GM23338 (cell line): ENCODE results near the gene PTRHD1. TPM values are rescaled to one million over a fixed set of nuclear protein-coding genes. Genes with fewer than 3 reads are reported as not detected.

Source experiments
- ATAC-seq: fragments of 200-7000 bp; cut with Tn5 transposase; 3 replicates; pipeline ENCODE4 v1.9.1; 2020
- DNase-seq: peaks from one replicate; pipeline ENCODE4 v3.0.0-alpha.2; 2015; ENCODE audit warnings: low spot score
- H2AFZ ChIP-seq: fragments of 200-600 bp; sonication (generic); 2 replicates; pipeline ENCODE4 v1.8.0; 2016; ENCODE audit warnings: antibody characterized with exemption, mild to moderate bottlenecking, moderate library complexity
- H3F3A ChIP-seq: fragments of 200-600 bp; sonication (generic); replicated peaks from 2 replicates; pipeline ENCODE4 v1.8.0; 2017; ENCODE audit warnings: antibody characterized with exemption, mixed run types, low read depth
- H3K27ac ChIP-seq: fragments of 200-600 bp; sonication (generic); 2 replicates; pipeline ENCODE4 v1.6.1; 2016; ENCODE audit warnings: low read depth
- H3K27me3 ChIP-seq: fragments of 200-600 bp; sonication (generic); 2 replicates; pipeline ENCODE4 v1.8.0; 2016; ENCODE audit warnings: mild to moderate bottlenecking, mixed run types, moderate library complexity; ENCODE audit not compliant: insufficient read depth
- H3K36me3 ChIP-seq: fragments of 200-600 bp; sonication (generic); 2 replicates; pipeline ENCODE4 v1.8.0; 2016; ENCODE audit warnings: mild to moderate bottlenecking; ENCODE audit not compliant: insufficient read depth
- H3K4me1 ChIP-seq: fragments of 200-600 bp; sonication (generic); 2 replicates; pipeline ENCODE4 v1.8.0; 2016; ENCODE audit warnings: mild to moderate bottlenecking, moderate library complexity; ENCODE audit not compliant: insufficient read depth
- H3K4me2 ChIP-seq: fragments of 200-600 bp; sonication (generic); 2 replicates; pipeline ENCODE4 v1.7.1; 2017; ENCODE audit warnings: mixed run types
- H3K4me3 ChIP-seq: fragments of 200-600 bp; sonication (generic); 2 replicates; pipeline ENCODE4 v1.6.1; 2016; ENCODE audit warnings: mixed run types
- H3K79me2 ChIP-seq: fragments of 200-600 bp; sonication (generic); replicated peaks from 2 replicates; pipeline ENCODE4 v1.8.0; 2017; ENCODE audit warnings: mild to moderate bottlenecking; ENCODE audit not compliant: insufficient read depth
- H3K9me2 ChIP-seq: fragments of 200-600 bp; sonication (generic); 2 replicates; pipeline ENCODE4 v1.8.0; 2017; ENCODE audit not compliant: insufficient read depth
- H4K20me1 ChIP-seq: fragments of 200-600 bp; sonication (generic); replicated peaks from 2 replicates; pipeline ENCODE4 v1.8.0; 2017; ENCODE audit warnings: mild to moderate bottlenecking; ENCODE audit not compliant: insufficient read depth
- H3K27ac Mint-ChIP-seq: 2 replicates; pipeline ENCODE4 v1.8.0; 2020; ENCODE audit warnings: inconsistent platforms, mild to moderate bottlenecking, moderate library complexity, mixed read lengths
- H3K27me3 Mint-ChIP-seq: 3 replicates; pipeline ENCODE4 v1.8.0; 2022; ENCODE audit warnings: low read depth, mild to moderate bottlenecking, moderate library complexity, mixed read lengths, inconsistent platforms; ENCODE audit not compliant: insufficient read depth, poor library complexity
- H3K36me3 Mint-ChIP-seq: 3 replicates; pipeline ENCODE4 v1.8.0; 2021; ENCODE audit warnings: low read depth, mild to moderate bottlenecking, inconsistent platforms, moderate library complexity, mixed read lengths
- H3K4me1 Mint-ChIP-seq: 3 replicates; pipeline ENCODE4 v1.8.0; 2020; ENCODE audit warnings: mild to moderate bottlenecking, inconsistent platforms, mixed read lengths
- H3K4me3 Mint-ChIP-seq: 3 replicates; pipeline ENCODE4 v1.8.0; 2021; ENCODE audit warnings: moderate library complexity, mild to moderate bottlenecking, inconsistent platforms, mixed read lengths
- H3K9me3 Mint-ChIP-seq: 3 replicates; pipeline ENCODE4 v1.8.0; 2020; ENCODE audit warnings: moderate library complexity, mild to moderate bottlenecking, inconsistent platforms, mixed read lengths
- EZH2 ChIP-seq: fragments of 200-600 bp; sonication (generic); IDR thresholded peaks from one replicate; pipeline ENCODE4 v1.8.0; 2017; ENCODE audit warnings: antibody characterized with exemption, mild to moderate bottlenecking, low read depth; ENCODE audit not compliant: unreplicated experiment
- NANOG ChIP-seq: IDR thresholded peaks from 2 replicates; pipeline ENCODE4 v1.6.1; 2016; ENCODE audit warnings: antibody characterized with exemption, borderline replicate concordance
- POLR2AphosphoS5 ChIP-seq: IDR thresholded peaks from 2 replicates; pipeline ENCODE4 v1.6.1; 2016; ENCODE audit warnings: antibody characterized with exemption, low read depth
- STAT1 ChIP-seq: IDR thresholded peaks from one replicate; pipeline ENCODE4 v1.6.1; 2016; ENCODE audit warnings: antibody characterized with exemption; ENCODE audit not compliant: unreplicated experiment
- ZNF114 ChIP-seq: fragments of 250-450 bp; sonication (Bioruptor Pico); IDR thresholded peaks from 2 replicates; pipeline ENCODE4 v1.5.0; 2020; ENCODE audit warnings: mild to moderate bottlenecking, moderate library complexity
- ZNF331 ChIP-seq: fragments of 250-450 bp; sonication (Bioruptor Pico); IDR thresholded peaks from 2 replicates; pipeline ENCODE4 v1.5.0; 2020; ENCODE audit warnings: low read depth, mild to moderate bottlenecking, moderate library complexity
- polyA plus RNA-seq: library from polyadenylated mRNA; unstranded; fragments of >200 nt; fragmentation: Nextera tagmentation; extraction: Ambion mirVana; gene quantifications from 2 replicates; pipeline ENCODE4 v1.2.1, GENCODE V29; 2016
- total RNA-seq: library from RNA; depleted of rRNA; stranded (reverse); fragments of >200 nt; shearing (Covaris generic); gene quantifications from 2 replicates; pipeline ENCODE4 v1.2.3, GENCODE V29; 2014
- TF ChIP-seq, protein P1 (sequence below): IDR thresholded peaks from one replicate; pipeline ENCODE4 v1.6.1; 2018; ENCODE audit warnings: antibody characterized with exemption; ENCODE audit not compliant: unreplicated experiment
- TF ChIP-seq, protein P2 (sequence below): fragments of 250-450 bp; sonication (Bioruptor Pico); IDR thresholded peaks from 2 replicates; pipeline ENCODE4 v1.5.0; 2020; ENCODE audit warnings: mild to moderate bottlenecking, moderate library complexity
- TF ChIP-seq, protein P3 (sequence below): IDR thresholded peaks from 2 replicates; pipeline ENCODE4 v1.6.1; 2016; ENCODE audit warnings: antibody characterized with exemption

Gene PTRHD1
- total and polyA plus RNA-seq, 2 experiments from 2014 or later: 46.9 to 105 TPM

DNA sequence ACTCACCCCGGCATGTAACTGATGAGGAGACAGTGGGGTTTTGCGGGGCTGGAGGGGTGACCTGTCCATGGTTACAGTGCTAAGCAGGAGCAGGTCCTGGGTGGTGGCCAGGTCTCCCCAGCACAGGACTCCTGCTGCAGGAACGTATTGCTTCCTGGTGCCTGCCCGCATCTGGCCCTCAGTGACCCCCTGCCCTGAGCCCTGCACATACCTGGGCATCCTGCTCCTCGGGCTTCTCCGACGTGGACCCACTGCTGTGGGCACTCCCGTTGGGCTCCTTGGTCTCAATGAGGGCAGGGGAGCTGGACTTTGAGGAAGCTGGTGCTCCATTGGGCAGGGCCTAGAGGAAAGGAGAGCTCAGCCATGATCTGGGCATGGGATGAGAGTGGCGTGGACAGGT lies 43.5 kb upstream of the PTRHD1 start:
- no peak overlapping the region for H3K4me3 Mint-ChIP-seq
- Histone ChIP-seq H3K9me2 (no peaks in the 10 kb centered on the region), H3K27me3 (no peaks in the 10 kb centered on the region), H3K27ac (no peak overlapping the region), H3K79me2 (no peaks in the 10 kb centered on the region), H3K4me3 (no peak overlapping the region), H3K4me1 (0 out of 2 replicates have a peak, but pooled peaks cover 3% of the 10 kb centered on the region), H4K20me1 (no peaks in the 10 kb centered on the region), H3K4me2 (no peak overlapping the region), H3F3A (no peaks in the 10 kb centered on the region), H3K36me3 (no peaks in the 10 kb centered on the region), H2AFZ (no peak overlapping the region)
- no peak for TF ChIP-seq ZNF331
- TF ChIP-seq NANOG: no peak
- no peak for TF ChIP-seq EZH2
- TF ChIP-seq ZNF114 (CRISPR knock-in tag): no peak
- TF ChIP-seq STAT1: no peak
- TF ChIP-seq, protein P1, sequence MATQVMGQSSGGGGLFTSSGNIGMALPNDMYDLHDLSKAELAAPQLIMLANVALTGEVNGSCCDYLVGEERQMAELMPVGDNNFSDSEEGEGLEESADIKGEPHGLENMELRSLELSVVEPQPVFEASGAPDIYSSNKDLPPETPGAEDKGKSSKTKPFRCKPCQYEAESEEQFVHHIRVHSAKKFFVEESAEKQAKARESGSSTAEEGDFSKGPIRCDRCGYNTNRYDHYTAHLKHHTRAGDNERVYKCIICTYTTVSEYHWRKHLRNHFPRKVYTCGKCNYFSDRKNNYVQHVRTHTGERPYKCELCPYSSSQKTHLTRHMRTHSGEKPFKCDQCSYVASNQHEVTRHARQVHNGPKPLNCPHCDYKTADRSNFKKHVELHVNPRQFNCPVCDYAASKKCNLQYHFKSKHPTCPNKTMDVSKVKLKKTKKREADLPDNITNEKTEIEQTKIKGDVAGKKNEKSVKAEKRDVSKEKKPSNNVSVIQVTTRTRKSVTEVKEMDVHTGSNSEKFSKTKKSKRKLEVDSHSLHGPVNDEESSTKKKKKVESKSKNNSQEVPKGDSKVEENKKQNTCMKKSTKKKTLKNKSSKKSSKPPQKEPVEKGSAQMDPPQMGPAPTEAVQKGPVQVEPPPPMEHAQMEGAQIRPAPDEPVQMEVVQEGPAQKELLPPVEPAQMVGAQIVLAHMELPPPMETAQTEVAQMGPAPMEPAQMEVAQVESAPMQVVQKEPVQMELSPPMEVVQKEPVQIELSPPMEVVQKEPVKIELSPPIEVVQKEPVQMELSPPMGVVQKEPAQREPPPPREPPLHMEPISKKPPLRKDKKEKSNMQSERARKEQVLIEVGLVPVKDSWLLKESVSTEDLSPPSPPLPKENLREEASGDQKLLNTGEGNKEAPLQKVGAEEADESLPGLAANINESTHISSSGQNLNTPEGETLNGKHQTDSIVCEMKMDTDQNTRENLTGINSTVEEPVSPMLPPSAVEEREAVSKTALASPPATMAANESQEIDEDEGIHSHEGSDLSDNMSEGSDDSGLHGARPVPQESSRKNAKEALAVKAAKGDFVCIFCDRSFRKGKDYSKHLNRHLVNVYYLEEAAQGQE: no peak
- TF ChIP-seq, protein P2, sequence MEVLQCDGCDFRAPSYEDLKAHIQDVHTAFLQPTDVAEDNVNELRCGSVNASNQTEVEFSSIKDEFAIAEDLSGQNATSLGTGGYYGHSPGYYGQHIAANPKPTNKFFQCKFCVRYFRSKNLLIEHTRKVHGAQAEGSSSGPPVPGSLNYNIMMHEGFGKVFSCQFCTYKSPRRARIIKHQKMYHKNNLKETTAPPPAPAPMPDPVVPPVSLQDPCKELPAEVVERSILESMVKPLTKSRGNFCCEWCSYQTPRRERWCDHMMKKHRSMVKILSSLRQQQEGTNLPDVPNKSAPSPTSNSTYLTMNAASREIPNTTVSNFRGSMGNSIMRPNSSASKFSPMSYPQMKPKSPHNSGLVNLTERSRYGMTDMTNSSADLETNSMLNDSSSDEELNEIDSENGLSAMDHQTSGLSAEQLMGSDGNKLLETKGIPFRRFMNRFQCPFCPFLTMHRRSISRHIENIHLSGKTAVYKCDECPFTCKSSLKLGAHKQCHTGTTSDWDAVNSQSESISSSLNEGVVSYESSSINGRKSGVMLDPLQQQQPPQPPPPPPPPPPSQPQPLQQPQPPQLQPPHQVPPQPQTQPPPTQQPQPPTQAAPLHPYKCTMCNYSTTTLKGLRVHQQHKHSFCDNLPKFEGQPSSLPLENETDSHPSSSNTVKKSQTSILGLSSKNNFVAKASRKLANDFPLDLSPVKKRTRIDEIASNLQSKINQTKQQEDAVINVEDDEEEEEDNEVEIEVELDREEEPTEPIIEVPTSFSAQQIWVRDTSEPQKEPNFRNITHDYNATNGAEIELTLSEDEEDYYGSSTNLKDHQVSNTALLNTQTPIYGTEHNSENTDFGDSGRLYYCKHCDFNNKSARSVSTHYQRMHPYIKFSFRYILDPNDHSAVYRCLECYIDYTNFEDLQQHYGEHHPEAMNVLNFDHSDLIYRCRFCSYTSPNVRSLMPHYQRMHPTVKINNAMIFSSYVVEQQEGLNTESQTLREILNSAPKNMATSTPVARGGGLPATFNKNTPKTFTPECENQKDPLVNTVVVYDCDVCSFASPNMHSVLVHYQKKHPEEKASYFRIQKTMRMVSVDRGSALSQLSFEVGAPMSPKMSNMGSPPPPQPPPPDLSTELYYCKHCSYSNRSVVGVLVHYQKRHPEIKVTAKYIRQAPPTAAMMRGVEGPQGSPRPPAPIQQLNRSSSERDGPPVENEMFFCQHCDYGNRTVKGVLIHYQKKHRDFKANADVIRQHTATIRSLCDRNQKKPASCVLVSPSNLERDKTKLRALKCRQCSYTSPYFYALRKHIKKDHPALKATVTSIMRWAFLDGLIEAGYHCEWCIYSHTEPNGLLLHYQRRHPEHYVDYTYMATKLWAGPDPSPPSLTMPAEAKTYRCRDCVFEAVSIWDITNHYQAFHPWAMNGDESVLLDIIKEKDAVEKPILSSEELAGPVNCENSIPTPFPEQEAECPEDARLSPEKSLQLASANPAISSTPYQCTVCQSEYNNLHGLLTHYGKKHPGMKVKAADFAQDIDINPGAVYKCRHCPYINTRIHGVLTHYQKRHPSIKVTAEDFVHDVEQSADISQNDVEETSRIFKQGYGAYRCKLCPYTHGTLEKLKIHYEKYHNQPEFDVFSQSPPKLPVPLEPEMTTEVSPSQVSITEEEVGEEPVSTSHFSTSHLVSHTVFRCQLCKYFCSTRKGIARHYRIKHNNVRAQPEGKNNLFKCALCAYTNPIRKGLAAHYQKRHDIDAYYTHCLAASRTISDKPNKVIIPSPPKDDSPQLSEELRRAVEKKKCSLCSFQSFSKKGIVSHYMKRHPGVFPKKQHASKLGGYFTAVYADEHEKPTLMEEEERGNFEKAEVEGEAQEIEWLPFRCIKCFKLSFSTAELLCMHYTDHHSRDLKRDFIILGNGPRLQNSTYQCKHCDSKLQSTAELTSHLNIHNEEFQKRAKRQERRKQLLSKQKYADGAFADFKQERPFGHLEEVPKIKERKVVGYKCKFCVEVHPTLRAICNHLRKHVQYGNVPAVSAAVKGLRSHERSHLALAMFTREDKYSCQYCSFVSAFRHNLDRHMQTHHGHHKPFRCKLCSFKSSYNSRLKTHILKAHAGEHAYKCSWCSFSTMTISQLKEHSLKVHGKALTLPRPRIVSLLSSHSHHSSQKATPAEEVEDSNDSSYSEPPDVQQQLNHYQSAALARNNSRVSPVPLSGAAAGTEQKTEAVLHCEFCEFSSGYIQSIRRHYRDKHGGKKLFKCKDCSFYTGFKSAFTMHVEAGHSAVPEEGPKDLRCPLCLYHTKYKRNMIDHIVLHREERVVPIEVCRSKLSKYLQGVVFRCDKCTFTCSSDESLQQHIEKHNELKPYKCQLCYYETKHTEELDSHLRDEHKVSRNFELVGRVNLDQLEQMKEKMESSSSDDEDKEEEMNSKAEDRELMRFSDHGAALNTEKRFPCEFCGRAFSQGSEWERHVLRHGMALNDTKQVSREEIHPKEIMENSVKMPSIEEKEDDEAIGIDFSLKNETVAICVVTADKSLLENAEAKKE (CRISPR knock-in tag): no peak
- TF ChIP-seq, protein P3, sequence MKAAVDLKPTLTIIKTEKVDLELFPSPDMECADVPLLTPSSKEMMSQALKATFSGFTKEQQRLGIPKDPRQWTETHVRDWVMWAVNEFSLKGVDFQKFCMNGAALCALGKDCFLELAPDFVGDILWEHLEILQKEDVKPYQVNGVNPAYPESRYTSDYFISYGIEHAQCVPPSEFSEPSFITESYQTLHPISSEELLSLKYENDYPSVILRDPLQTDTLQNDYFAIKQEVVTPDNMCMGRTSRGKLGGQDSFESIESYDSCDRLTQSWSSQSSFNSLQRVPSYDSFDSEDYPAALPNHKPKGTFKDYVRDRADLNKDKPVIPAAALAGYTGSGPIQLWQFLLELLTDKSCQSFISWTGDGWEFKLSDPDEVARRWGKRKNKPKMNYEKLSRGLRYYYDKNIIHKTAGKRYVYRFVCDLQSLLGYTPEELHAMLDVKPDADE: no peak
- TF ChIP-seq POLR2AphosphoS5: no peak
- H3K27me3 Mint-ChIP-seq: peaks cover 10% of the 10 kb centered on the region
- H3K4me1 Mint-ChIP-seq: peaks cover 24% of the 10 kb centered on the region
- H3K27ac Mint-ChIP-seq: no peak overlapping the region
- no peaks in the 10 kb centered on the region for H3K9me3 Mint-ChIP-seq
- H3K36me3 Mint-ChIP-seq: peaks cover 40% of the 10 kb centered on the region
- DNase-seq (no peak), ATAC-seq (no peak)
